HEK293T (cell line): ENCODE data around the gene NMBR.
"Not testable (repeated sequence)": the region's sequence is repeated elsewhere in the genome, so short reads cannot be mapped to it uniquely, and the experiment has no call there.

Experiments used
- CTCF ChIA-PET: fragments of 350-600 bp; formaldehyde crosslinking; extraction: SDS; loops from one replicate; lab custom pipeline; 2021; ENCODE audit warnings: antibody characterized with exemption, inconsistent platforms; lab: Yijun Ruan, JAX
- POLR2A ChIA-PET: fragments of 350-600 bp; formaldehyde crosslinking; extraction: SDS; loops from one replicate; lab custom pipeline; 2020; ENCODE audit warnings: antibody characterized with exemption, inconsistent platforms; lab: Yijun Ruan, JAX
- DNase-seq: peaks from one replicate; pipeline ENCODE4 v3.0.0; 2012; ENCODE audit warnings: mixed read lengths; ENCODE audit errors: extremely low spot score
- ARNT ChIP-seq: fragments of 450-650 bp; IDR thresholded peaks from 2 replicates; pipeline ENCODE4 v1.6.1; 2017; ENCODE audit warnings: mild to moderate bottlenecking
- BHLHE40 ChIP-seq: fragments of 450-650 bp; IDR thresholded peaks from 2 replicates; pipeline ENCODE4 v1.6.1; 2016; ENCODE audit warnings: mild to moderate bottlenecking, moderate library complexity, borderline replicate concordance
- CTBP1 ChIP-seq: fragments of 450-650 bp; IDR thresholded peaks from 2 replicates; pipeline ENCODE4 v1.6.1; 2016; ENCODE audit warnings: borderline replicate concordance
- ELF4 ChIP-seq: fragments of 450-650 bp; IDR thresholded peaks from 2 replicates; pipeline ENCODE4 v1.6.1; 2017; ENCODE audit warnings: antibody characterized with exemption
- FOXK2 ChIP-seq: fragments of 450-650 bp; IDR thresholded peaks from 2 replicates; pipeline ENCODE4 v1.6.1; 2016; ENCODE audit warnings: mild to moderate bottlenecking
- FOXM1 ChIP-seq: fragments of 450-650 bp; IDR thresholded peaks from 2 replicates; pipeline ENCODE4 v1.6.1; 2017; ENCODE audit warnings: mild to moderate bottlenecking, borderline replicate concordance
- HDGF ChIP-seq: fragments of 450-650 bp; IDR thresholded peaks from 2 replicates; pipeline ENCODE4 v1.6.1; 2017; ENCODE audit warnings: antibody characterized with exemption, borderline replicate concordance
- L3MBTL2 ChIP-seq: fragments of 450-650 bp; conservative IDR thresholded peaks from 2 replicates; pipeline ENCODE4 v1.6.1; 2016; ENCODE audit warnings: mild to moderate bottlenecking
- LEF1 ChIP-seq: fragments of 450-650 bp; IDR thresholded peaks from 2 replicates; pipeline ENCODE4 v1.6.1; 2017; ENCODE audit warnings: mild to moderate bottlenecking, borderline replicate concordance
- NFRKB ChIP-seq: fragments of 450-650 bp; IDR thresholded peaks from 2 replicates; pipeline ENCODE4 v1.6.1; 2016; ENCODE audit warnings: mild to moderate bottlenecking, moderate library complexity
- SP1 ChIP-seq: fragments of 450-650 bp; IDR thresholded peaks from 2 replicates; pipeline ENCODE4 v1.6.1; 2017
- SUZ12 ChIP-seq: fragments of 450-650 bp; IDR thresholded peaks from 2 replicates; pipeline ENCODE4 v1.6.1; 2016; ENCODE audit warnings: mild to moderate bottlenecking
- TARDBP ChIP-seq: fragments of 450-650 bp; IDR thresholded peaks from 2 replicates; pipeline ENCODE4 v1.6.1; 2016
- ZNF384 ChIP-seq: fragments of 450-650 bp; IDR thresholded peaks from 2 replicates; pipeline ENCODE4 v1.6.1; 2016
- TF ChIP-seq, protein P1 (sequence below): fragments of 450-650 bp; IDR thresholded peaks from 2 replicates; pipeline ENCODE4 v1.6.1; 2016

Gene NMBR

GRCh38 chr6:142087950-142088857 lies 58.7 kb downstream of the NMBR start:
- TF ChIP-seq ARNT (no peak), L3MBTL2 (no peak), HDGF (no peak), NFRKB (no peak), BHLHE40 (no peak), ZNF384 (no peak)
- ChIA-PET POLR2A (no interaction called here), CTCF (interaction anchor here (0.6 kb wide), 1 partner anchor 1484 kb away, joined by 3 read pairs; no protein-coding TSS in a partner anchor)
- no peak for DNase-seq

GRCh38 chr6:142079130-142079529 lies 67.8 kb downstream of the NMBR start:
- DNase-seq: no peak
- ChIA-PET CTCF (no interaction called here), POLR2A (no interaction called here)
- no peak for TF ChIP-seq HDGF

DNA sequence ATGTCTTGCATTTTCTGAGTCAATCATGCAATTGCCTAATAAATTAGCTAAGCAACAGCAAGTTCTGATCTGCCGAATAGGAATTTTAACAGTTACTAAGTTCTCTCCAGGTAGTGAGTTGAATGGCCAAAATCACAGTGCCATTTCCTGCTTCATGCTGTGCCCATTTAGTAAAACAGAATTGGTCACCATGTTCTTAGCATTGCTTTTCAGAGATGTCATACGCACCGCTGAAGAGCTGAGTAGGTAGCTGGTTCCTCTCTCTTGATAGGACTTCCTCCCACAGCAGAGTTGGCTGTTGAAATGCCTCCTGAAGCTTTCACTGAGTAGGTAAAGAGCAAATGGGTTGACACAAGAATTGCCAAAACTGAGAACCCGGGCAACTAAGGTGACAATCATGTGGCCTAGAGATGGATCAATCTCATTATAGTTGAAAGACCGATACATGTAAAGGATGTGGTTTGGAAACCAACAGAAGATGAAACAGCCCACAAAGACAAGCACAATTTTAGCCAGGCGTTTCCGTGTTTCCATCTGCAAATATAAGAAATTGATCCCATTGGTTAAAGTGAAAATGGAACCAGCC lies 71.3 kb downstream of the NMBR start:
- CTCF ChIA-PET: no interaction called here
- TF ChIP-seq BHLHE40 (no peak), FOXM1 (no peak), CTBP1 (no peak), ZNF384 (no peak), TARDBP (no peak), LEF1 (no peak), ARNT (no peak)
- TF ChIP-seq, protein P1, sequence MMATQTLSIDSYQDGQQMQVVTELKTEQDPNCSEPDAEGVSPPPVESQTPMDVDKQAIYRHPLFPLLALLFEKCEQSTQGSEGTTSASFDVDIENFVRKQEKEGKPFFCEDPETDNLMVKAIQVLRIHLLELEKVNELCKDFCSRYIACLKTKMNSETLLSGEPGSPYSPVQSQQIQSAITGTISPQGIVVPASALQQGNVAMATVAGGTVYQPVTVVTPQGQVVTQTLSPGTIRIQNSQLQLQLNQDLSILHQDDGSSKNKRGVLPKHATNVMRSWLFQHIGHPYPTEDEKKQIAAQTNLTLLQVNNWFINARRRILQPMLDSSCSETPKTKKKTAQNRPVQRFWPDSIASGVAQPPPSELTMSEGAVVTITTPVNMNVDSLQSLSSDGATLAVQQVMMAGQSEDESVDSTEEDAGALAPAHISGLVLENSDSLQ: no peak
- POLR2A ChIA-PET: no interaction called here
- no peak for DNase-seq

DNA sequence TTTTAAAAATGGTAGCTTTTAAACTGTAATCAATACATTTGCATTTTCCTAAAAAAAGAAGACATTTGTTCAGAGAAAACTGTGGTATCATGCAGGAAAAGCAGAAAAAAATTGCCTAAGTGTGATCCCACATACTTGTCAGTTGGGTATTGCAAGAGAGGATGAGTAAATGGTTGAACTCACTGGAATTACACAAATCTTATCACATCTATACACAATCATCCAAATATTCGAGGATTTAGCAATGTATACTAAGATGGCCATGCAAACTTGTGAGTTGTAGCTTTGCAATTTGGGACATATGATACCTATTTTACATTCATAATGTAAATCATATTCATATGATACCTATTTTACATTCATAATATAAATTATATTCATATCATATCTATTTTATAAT lies 72.4 kb downstream of the NMBR start:
- no peak for TF ChIP-seq FOXK2
- no peak for TF ChIP-seq CTBP1
- no peak for TF ChIP-seq NFRKB
- no peak for TF ChIP-seq HDGF
- no peak for TF ChIP-seq ELF4
- TF ChIP-seq TARDBP: no peak
- no peak for TF ChIP-seq ARNT
- TF ChIP-seq ZNF384: no peak
- TF ChIP-seq, protein P1: no peak
- no peak for TF ChIP-seq SUZ12
- no peak for TF ChIP-seq BHLHE40
- no peak for TF ChIP-seq SP1
- no peak for TF ChIP-seq LEF1
- no peak for DNase-seq
- ChIA-PET POLR2A (no interaction called here), CTCF (no interaction called here)

- CTCF ChIA-PET: interaction anchor here (0.6 kb wide), 1 partner anchor 14 kb away, joined by 3 read pairs; no protein-coding TSS in a partner anchor
- no peak for DNase-seq
- TF ChIP-seq ARNT (no peak), TARDBP (no peak), BHLHE40 (no peak), LEF1 (no peak), SP1 (no peak), L3MBTL2 (no peak), NFRKB (no peak), ZNF384 (no peak), FOXK2 (no peak), FOXM1 (no peak)
- POLR2A ChIA-PET: no interaction called here
These were observed 74.9 kb downstream of the NMBR start for GRCh38 chr6:142071981-142072380.

DNA sequence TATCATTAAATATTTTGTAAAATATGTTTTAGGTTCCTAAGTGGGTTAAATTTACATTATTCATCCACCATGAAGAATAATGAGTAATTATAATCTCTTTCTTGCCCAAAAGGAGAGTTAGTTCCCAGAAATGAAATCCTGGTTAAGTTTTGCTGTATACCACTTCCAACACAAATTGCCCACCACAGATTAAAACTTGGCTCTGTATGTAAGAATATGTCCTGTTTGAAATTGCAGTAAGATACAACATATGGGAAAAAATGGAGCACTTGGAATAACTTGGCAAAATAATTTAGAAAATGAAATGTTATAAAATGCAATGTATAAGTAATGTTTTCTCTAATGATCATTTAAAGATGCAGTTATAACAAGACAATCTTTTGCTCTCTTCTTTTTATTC lies 78.5 kb downstream of the NMBR start:
- DNase-seq: no peak
- CTCF ChIA-PET: no interaction called here
- TF ChIP-seq TARDBP (no peak), ARNT (no peak), SP1 (no peak), FOXK2 (no peak), SUZ12 (no peak), LEF1 (no peak), L3MBTL2 (no peak)
- POLR2A ChIA-PET: no interaction called here

DNA sequence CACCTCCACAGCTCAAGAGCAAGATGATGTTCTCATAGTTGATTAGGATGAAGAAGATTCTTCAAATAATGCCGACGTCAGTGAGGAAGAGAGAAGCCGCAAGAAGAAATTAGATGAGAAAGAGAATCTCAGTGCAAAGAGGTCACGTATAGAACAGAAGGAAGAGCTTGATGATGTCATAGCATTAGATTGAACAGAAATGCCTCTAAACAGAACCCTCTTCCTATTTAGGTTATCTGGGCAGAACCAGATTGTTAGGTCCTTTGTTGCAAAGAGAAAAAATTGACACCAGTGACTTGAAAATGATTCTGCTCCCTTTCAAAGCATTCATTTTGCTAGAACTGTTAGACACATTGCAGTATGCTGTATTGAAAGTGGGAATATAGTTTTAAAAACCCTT lies 84.1 kb downstream of the NMBR start:
- CTCF ChIA-PET, DNase-seq, POLR2A ChIA-PET: not testable (repeated sequence)
